Naive thymus-derived CD8-positive, alpha-beta T cell (primary cell): ENCODE measurements around the gene FMO4. TPM values are rescaled to one million over a fixed set of nuclear protein-coding genes. Genes with fewer than 3 reads are reported as not detected.
A peak's percentile ranks its signal among the peaks of the same experiment; 100 is the strongest.
"Not testable (repeated sequence)": the region's sequence is repeated elsewhere in the genome, so short reads cannot be mapped to it uniquely, and the experiment has no call there.

ENCODE experiments used
- ATAC-seq, 2 donors: fragments of 150-1000 bp; cut with Tn5 transposase in 1 of 2; sonication (Bioruptor Pico), chemical (Tn5 transposase) in 1 of 2; 1 replicate in 1 of 2; 2 replicates in 1 of 2; pipeline ENCODE4 v1.10.0; 2021; ENCODE audit warnings: mild to moderate bottlenecking in 2 of 2, moderate library complexity in 2 of 2
- POLR2A ChIA-PET: fragments of 350-600 bp; sonication (Branson Sonifier 250); formaldehyde crosslinking; loops from one replicate; lab custom pipeline; 2021; ENCODE audit warnings: antibody characterized with exemption; lab: Charles Lee
- DNase-seq, 10 donors: peaks; one replicate each; pipeline versions ENCODE4 v3.0.0 to v3.0.0-alpha.2; 2020 to 2022
- H3K27ac Mint-ChIP-seq, 10 donors: one replicate each; pipeline ENCODE4 v1.8.0; 2020 to 2022; ENCODE audit warnings: mild to moderate bottlenecking in 10 of 10, mixed read lengths in 10 of 10, moderate library complexity in 4 of 10, inconsistent platforms in 1 of 10
- H3K27me3 Mint-ChIP-seq, 5 donors: one replicate each; pipeline ENCODE4 v1.8.0; 2021 to 2022; ENCODE audit warnings: mixed read lengths in 5 of 5
- H3K36me3 Mint-ChIP-seq, 3 donors: one replicate each; pipeline ENCODE4 v1.8.0; 2020 to 2022; ENCODE audit warnings: mixed read lengths in 3 of 3, mild to moderate bottlenecking in 2 of 3, inconsistent platforms in 1 of 3
- H3K4me1 Mint-ChIP-seq, 4 donors: one replicate each; pipeline ENCODE4 v1.8.0; 2021 to 2022; ENCODE audit warnings: mixed read lengths in 4 of 4
- H3K4me3 Mint-ChIP-seq, 10 donors: one replicate each; pipeline ENCODE4 v1.8.0; 2020 to 2022; ENCODE audit warnings: mild to moderate bottlenecking in 10 of 10, mixed read lengths in 10 of 10, moderate library complexity in 6 of 10, inconsistent platforms in 1 of 10
- H3K9me3 Mint-ChIP-seq, 9 donors: one replicate each; pipeline ENCODE4 v1.8.0; 2020 to 2022; ENCODE audit warnings: mixed read lengths in 9 of 9, mild to moderate bottlenecking in 3 of 9, inconsistent platforms in 1 of 9, moderate library complexity in 1 of 9
- polyA plus RNA-seq, 3 donors: library from polyadenylated mRNA; unstranded; fragments of 300-500 nt; fragmentation: Illumina TruSeq; gene quantifications; one replicate each; pipeline ENCODE4 v1.2.3, GENCODE V29; 2021
- total RNA-seq, 8 experiments: library from RNA in 2 of 8; stranded (reverse) in 2 of 8; gene quantifications; one replicate each; pipeline ENCODE4 v1.2.3 and lab custom pipeline; 2021 to 2026

Gene FMO4
- total and polyA plus RNA-seq, 5 experiments from 2014 or later = 1.1 to 4.8 (median 1.9) TPM

DNA sequence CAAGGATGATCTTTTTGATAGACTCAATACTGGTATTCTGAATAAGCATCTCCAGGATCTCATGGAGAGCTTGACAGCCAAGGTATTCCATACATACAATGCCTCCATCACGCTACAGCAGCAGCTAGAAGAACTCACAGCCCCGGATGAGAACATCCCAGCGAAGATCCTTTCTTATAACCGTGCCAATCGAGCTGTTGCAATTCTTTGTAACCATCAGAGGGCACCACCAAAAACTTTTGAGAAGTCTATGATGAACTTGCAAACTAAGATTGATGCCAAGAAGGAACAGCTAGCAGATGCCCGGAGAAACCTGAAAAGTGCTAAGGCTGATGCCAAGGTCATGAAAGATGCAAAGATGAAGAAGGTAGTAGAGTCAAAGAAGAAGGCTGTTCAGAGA, 25.4 kb downstream of the FMO4 start:
- H3K27ac Mint-ChIP-seq, H3K4me3 Mint-ChIP-seq, POLR2A ChIA-PET, H3K4me1 Mint-ChIP-seq, ATAC-seq, DNase-seq, H3K27me3 Mint-ChIP-seq: not testable (repeated sequence)
- Mint-ChIP-seq H3K9me3 (peaks cover 0 to 15% (median 5%) of the 10 kb centered on the region in 9 donors), H3K36me3 (peaks cover 24 to 40% (median 31%) of the 10 kb centered on the region in 3 donors)

DNA sequence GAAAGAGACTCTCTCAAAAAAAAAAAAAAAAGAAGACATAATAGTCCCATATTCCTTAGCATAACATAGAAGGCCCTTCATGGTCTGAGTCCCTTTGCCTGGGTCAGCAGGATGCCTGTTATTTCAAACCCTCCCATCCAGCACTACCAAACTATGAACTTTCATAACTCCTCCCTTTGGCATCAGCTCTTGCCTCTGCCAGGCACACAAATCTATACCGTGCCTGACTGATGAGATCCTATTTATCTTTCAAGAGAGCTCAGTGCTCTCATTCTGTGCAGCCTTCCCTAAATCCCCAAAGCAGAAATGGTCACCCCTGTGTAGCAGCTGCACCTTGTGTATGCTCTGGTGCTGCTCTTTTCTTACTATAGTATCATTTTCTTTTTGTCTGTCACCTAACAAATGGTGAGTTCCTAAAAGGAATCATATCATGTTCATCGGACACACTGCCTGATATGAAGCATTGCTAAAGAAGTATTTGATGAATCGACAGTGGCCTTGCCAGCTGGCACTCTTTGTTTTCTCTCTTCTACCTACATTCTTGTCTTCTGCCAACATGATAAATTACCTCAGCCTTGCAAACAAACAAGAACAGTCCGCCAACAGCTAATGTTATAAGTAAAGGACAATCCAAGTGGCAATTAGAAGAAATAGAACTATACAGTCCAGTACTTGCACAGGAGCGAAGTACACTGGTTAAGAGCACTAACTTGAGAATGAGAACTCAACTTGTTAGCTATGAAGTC, 29.9 kb downstream of the FMO4 start:
- Mint-ChIP-seq H3K4me3 (no peak overlapping the region), H3K27ac (peak overlapping the region in 1 of 10 donors; percentile 11), H3K9me3 (peaks cover 5 to 41% (median 21%) of the 10 kb centered on the region in 9 donors), H3K36me3 (peaks cover 9 to 40% (median 37%) of the 10 kb centered on the region in 3 donors), H3K27me3 (peaks cover 0 to 2% (median 0%) of the 10 kb centered on the region in 5 donors), H3K4me1 (peaks cover 0 to 1% (median 0%) of the 10 kb centered on the region in 4 donors)
- POLR2A ChIA-PET = interaction anchor here (0.7 kb wide), 1 partner anchor 20 kb away, joined by 3 read pairs; no protein-coding TSS in a partner anchor
- ATAC-seq (no peak), DNase-seq (no peak)

DNA sequence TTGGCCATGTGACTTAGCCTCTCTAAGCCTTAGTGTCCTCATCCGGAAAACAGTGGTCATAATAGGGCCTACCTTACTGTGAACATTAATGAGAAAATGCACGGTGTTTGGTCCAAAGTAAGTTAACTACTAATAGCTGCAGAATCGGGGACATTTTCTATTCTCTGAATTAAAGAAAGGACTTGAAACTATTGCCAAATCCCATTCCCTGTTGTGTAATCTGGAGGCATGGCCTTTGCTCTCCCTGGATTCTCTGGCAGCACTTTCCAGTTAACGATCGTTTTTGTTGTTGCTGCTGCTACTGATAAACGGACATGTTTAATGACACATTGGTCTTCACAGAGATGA, 30.5 kb downstream of the FMO4 start:
- DNase-seq = no peak
- peaks cover 0 to 3% (median under 1%) of the 10 kb centered on the region in 5 donors for H3K27me3 Mint-ChIP-seq
- POLR2A ChIA-PET = no interaction called here

DNA sequence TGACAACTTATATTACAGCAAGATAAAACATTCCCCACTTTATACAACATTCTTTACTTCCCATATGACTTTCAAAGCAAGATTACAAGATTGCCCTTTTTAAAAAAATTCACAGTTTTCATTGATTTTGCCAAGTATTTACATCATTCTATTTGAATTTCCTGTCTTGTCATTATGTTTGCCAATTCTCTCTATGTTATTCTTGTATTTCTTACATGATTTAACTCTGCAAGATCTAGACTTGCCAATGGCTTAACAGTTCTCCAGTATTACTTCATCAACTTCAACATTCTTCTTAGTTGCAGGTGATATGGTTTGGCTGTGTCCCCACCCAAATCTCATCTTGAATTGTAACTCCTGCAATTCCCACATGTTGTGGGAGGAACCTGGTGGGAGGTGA, 31.6 kb downstream of the FMO4 start:
- DNase-seq = no peak
- no peak for ATAC-seq
- no peak overlapping the region for H3K4me3 Mint-ChIP-seq
- peaks cover 9 to 38% (median 27%) of the 10 kb centered on the region in 3 donors for H3K36me3 Mint-ChIP-seq
- peaks cover 7 to 42% (median 21%) of the 10 kb centered on the region in 9 donors for H3K9me3 Mint-ChIP-seq
- peaks cover 0 to 1% (median 0%) of the 10 kb centered on the region in 4 donors for H3K4me1 Mint-ChIP-seq
- POLR2A ChIA-PET = no interaction called here
- H3K27me3 Mint-ChIP-seq = peaks cover 2 to 10% (median 4%) of the 10 kb centered on the region in 5 donors
- H3K27ac Mint-ChIP-seq = no peak overlapping the region

More for the DNA sequence above, 30.5 kb downstream of the FMO4 start:
- Mint-ChIP-seq H3K27ac (no peak overlapping the region), H3K4me3 (no peak overlapping the region), H3K4me1 (peaks cover 0 to 1% (median 0%) of the 10 kb centered on the region in 4 donors), H3K36me3 (peaks cover 9 to 36% (median 32%) of the 10 kb centered on the region in 3 donors), H3K9me3 (peaks cover 5 to 39% (median 21%) of the 10 kb centered on the region in 9 donors)
- ATAC-seq = no peak

DNA sequence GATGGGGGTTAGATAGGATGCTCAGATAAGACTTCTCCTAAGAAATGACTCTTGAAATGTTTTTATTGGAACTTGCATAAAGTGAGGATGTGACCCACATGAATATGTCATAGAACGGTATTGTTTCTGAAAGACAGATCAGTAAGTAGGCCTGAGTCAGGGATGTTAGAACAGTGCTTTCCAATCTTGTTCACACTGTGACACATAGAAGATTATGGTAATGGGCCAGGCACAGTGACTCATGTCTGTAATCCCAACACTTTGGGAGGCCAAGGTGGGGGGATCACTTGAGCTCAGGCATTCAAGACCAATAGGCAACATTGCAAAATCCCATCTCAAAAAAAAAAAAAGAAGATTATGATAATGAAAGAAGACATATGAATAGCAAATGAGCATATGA, 32.9 kb downstream of the FMO4 start:
- POLR2A ChIA-PET = no interaction called here
- Mint-ChIP-seq H3K27me3 (peaks cover 3 to 10% (median 4%) of the 10 kb centered on the region in 5 donors), H3K36me3 (peaks cover 2 to 35% (median 19%) of the 10 kb centered on the region in 3 donors), H3K4me3 (no peak overlapping the region), H3K4me1 (peaks cover 0 to 1% (median 0%) of the 10 kb centered on the region in 4 donors), H3K27ac (no peak overlapping the region), H3K9me3 (peaks cover 6 to 42% (median 21%) of the 10 kb centered on the region in 9 donors)
- ATAC-seq = no peak
- DNase-seq = no peak

DNA sequence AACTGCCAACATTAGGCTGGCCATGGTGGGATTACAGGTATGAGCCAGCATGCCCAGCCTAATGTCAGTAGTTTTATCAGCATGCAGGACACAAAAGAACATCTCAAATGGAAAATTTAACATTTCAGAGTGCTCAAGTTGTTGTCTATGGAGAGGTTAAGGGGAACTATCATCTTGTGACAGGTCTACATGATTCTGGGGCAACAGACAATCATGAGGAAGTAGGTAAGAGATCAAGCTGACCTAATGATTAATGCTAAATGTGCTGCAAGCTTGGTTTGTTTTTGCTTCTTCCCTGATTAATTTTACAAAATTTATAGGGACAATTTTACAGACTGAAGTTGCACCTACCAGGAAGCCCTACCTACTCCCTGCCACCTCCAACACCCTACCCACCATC, 36.6 kb downstream of the FMO4 start:
- H3K27ac Mint-ChIP-seq = no peak overlapping the region
- H3K4me1 Mint-ChIP-seq = no peaks in the 10 kb centered on the region
- ATAC-seq = no peak
- H3K9me3 Mint-ChIP-seq = peaks cover 0 to 33% (median 12%) of the 10 kb centered on the region in 9 donors
- DNase-seq = no peak
- H3K27me3 Mint-ChIP-seq = peaks cover 6 to 23% (median 7%) of the 10 kb centered on the region in 5 donors
- no peak overlapping the region for H3K4me3 Mint-ChIP-seq
- H3K36me3 Mint-ChIP-seq = peaks cover 0 to 20% (median 6%) of the 10 kb centered on the region in 3 donors
- POLR2A ChIA-PET = no interaction called here

DNA sequence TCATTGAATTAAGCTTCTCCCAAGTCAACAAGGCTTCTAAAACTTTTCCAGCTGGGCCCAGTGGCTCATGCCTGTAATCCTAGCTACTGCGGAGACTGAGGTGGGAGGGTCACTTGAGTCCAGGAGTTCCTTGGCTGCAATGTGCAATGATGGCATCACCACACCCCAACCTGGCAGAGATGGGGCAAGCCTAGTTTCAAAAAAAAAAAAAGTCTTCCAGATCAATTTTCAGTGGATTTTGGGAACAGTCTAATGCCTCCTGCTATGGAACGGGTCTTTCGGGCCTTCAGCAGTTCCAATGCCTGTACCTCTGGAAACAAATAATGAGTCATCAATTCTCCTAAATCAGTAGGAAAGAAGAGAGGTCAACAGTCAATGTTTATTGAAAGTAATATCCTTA, 38.0 kb downstream of the FMO4 start:
- H3K36me3 Mint-ChIP-seq = peaks cover 0 to 15% (median 0%) of the 10 kb centered on the region in 3 donors
- H3K4me3 Mint-ChIP-seq = no peak overlapping the region
- H3K27me3 Mint-ChIP-seq = peaks cover 7 to 23% (median 9%) of the 10 kb centered on the region in 5 donors
- ATAC-seq (no peak), DNase-seq (no peak)
- no peaks in the 10 kb centered on the region for H3K4me1 Mint-ChIP-seq
- H3K27ac Mint-ChIP-seq = no peak overlapping the region
- H3K9me3 Mint-ChIP-seq = peaks cover 0 to 20% (median 7%) of the 10 kb centered on the region in 9 donors
- POLR2A ChIA-PET = no interaction called here

DNA sequence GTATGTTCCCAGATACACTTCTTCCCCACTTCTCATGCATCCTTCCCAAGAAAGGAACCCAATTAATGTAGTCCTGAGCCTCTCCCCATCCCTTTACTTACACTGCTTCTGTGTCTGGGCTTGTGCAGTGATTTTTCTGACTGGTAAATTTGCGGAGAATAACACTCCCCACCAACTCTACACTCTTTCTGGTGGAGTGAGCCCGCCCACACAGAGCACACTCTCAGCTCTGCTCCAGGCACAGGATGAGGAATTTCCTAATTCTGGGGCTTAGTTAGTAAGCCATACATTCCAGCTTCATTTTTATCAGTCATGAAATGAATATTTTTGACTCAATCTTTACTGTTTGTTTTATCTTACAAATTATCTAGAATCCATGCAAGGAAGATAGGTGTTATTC, 38.6 kb downstream of the FMO4 start:
- Mint-ChIP-seq H3K27me3 (peaks cover 7 to 23% (median 9%) of the 10 kb centered on the region in 5 donors), H3K4me3 (no peak overlapping the region), H3K4me1 (no peaks in the 10 kb centered on the region), H3K27ac (no peak overlapping the region), H3K9me3 (peaks cover 0 to 18% (median 6%) of the 10 kb centered on the region in 9 donors), H3K36me3 (peaks cover 0 to 13% (median 0%) of the 10 kb centered on the region in 3 donors)
- no peak for ATAC-seq
- POLR2A ChIA-PET = no interaction called here
- DNase-seq = no peak

DNA sequence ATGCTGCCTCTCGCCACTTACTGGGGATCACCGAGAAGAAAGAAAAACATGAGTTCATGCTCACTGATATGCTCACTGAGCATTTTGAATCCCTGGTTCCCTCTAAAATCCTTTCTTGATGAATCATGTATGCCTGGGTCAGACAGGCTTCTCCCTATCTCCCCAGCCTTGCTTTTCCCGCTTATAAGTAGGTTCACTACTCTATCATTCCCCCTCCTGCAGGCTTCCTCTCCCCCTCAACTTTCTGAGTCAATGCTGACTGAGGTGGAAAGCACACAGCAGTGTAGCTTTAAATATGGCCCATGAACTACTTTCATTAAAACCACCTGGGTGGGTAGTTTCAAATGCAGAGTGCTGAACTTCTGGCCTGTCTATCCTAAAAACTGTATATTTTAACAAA, 41.7 kb downstream of the FMO4 start:
- H3K4me1 Mint-ChIP-seq = no peaks in the 10 kb centered on the region
- POLR2A ChIA-PET = no interaction called here
- ATAC-seq = no peak

DNA sequence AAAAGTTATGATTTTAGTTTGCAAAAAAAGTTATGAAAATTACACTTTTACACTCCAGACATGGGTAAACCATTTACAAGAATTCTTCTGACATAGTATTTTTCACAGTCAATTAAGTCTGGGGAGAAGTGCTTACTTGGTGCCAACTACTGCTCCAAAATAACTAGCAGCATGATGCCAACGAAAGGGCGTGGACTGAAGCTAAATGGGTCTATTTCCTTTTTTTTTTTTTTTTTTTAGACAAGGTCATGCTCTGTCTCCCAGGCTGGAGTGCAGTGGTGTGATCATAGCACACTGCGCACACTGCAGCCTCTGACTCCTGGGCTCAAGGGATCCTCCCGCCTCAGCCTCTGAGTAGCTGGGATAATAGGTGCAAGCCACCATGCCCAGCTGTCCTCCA, 43.2 kb downstream of the FMO4 start:
- ATAC-seq (no peak), DNase-seq (no peak)
- Mint-ChIP-seq H3K36me3 (peaks cover 0 to 12% (median 0%) of the 10 kb centered on the region in 3 donors), H3K4me3 (no peak overlapping the region), H3K27ac (no peak overlapping the region), H3K27me3 (peaks cover 9 to 39% (median 26%) of the 10 kb centered on the region in 5 donors), H3K9me3 (peaks cover 0 to 20% (median 11%) of the 10 kb centered on the region in 9 donors), H3K4me1 (no peaks in the 10 kb centered on the region)
- POLR2A ChIA-PET = no interaction called here

More for the DNA sequence above, 41.7 kb downstream of the FMO4 start:
- H3K27ac Mint-ChIP-seq = no peak overlapping the region
- H3K9me3 Mint-ChIP-seq = peaks cover 0 to 7% (median 4%) of the 10 kb centered on the region in 9 donors
- no peak overlapping the region for H3K4me3 Mint-ChIP-seq
- peaks cover 6 to 28% (median 24%) of the 10 kb centered on the region in 5 donors for H3K27me3 Mint-ChIP-seq
- H3K36me3 Mint-ChIP-seq = peaks cover 0 to 10% (median 0%) of the 10 kb centered on the region in 3 donors
- DNase-seq = no peak

DNA sequence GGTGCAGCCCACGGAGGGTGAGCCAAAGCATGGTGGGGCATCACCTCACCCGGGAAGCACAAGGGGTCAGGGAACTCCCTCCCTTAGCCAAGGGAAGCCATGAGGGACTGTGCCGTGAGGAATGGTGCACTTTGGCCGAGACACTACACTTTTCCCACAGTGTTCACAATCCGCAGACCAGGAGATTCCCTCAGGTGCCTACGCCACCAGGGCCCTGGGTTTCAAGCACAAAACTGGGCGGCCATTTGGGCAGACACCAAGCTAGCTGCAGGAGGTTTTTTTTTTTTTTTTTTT, 45.3 kb downstream of the FMO4 start:
- DNase-seq, H3K4me1 Mint-ChIP-seq, POLR2A ChIA-PET, H3K4me3 Mint-ChIP-seq, ATAC-seq: not testable (repeated sequence)
- Mint-ChIP-seq H3K36me3 (peaks cover 2 to 13% (median 8%) of the 10 kb centered on the region in 3 donors), H3K9me3 (peaks cover 0 to 39% (median 25%) of the 10 kb centered on the region in 9 donors), H3K27ac (peak overlapping the region in 1 of 10 donors; percentile 52), H3K27me3 (peaks cover 12 to 48% (median 26%) of the 10 kb centered on the region in 5 donors)

DNA sequence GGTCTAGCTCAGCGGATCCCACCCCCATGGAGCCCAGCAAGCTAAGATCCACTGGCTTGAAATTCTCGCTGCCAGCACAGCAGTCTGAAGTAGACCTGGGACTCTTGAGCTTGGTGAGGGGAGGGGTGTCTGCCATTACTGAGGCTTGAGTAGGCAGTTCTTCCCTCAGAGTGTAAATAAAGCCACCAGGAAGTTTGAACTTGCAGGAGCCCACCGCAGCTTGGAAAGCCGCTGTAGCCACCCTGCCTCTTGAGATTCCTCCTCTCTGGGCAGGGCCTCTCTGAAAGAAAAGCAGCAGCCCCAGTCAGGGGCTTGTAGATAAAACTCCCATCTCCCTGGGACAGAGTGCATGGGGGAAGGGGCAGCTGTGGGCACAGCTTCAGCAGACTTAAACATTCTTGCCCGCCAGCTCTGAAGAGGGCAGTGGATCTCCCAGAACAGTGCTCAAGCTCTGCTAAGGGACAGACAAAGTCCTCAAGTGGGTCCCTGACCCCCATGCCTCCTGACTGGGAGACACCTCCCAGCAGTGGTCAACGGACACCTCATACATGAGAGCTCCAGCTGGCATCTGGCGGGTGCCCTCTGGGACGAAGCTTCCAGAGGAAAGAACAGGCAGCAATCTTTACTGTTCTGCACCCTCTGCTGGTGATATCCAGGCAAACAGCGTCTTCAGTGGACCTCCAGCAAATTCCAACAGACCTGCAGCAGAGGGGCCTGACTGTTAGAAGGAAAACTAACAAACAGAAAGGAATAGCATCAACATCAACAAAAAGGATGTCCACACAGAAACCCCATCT, 45.9 kb downstream of the FMO4 start:
- H3K27ac Mint-ChIP-seq, H3K4me3 Mint-ChIP-seq, POLR2A ChIA-PET, H3K4me1 Mint-ChIP-seq, DNase-seq, ATAC-seq: not testable (repeated sequence)
- Mint-ChIP-seq H3K27me3 (peaks cover 12 to 48% (median 26%) of the 10 kb centered on the region in 5 donors), H3K9me3 (peaks cover 0 to 39% (median 26%) of the 10 kb centered on the region in 9 donors), H3K36me3 (peaks cover 2 to 13% (median 8%) of the 10 kb centered on the region in 3 donors)
